Left ventricle myocardium inferior (tissue), 1 donor: ENCODE data around the gene ABCA8. TPM values are rescaled to one million over a fixed set of nuclear protein-coding genes. Genes with fewer than 3 reads are reported as not detected.

Experiments used
- DNase-seq: peaks from one replicate; pipeline ENCODE4 v3.0.0-alpha.2; 2020
- H3K27ac ChIP-seq: fragments of 200-600 bp; replicated peaks from 2 replicates; pipeline ENCODE4 v1.8.0; 2021
- H3K27me3 ChIP-seq: fragments of 200-600 bp; 2 replicates; pipeline ENCODE4 v1.8.0; 2021; ENCODE audit warnings: low read depth
- H3K36me3 ChIP-seq: fragments of 200-600 bp; 2 replicates; pipeline ENCODE4 v1.8.0; 2021
- H3K4me1 ChIP-seq: fragments of 200-600 bp; 2 replicates; pipeline ENCODE4 v1.8.0; 2021
- H3K4me3 ChIP-seq: fragments of 200-600 bp; 2 replicates; pipeline ENCODE4 v1.8.0; 2021; ENCODE audit warnings: mild to moderate bottlenecking, moderate library complexity
- H3K9me3 ChIP-seq: fragments of 200-600 bp; replicated peaks from 2 replicates; pipeline ENCODE4 v1.8.0; 2021
- CTCF ChIP-seq: fragments of 200-600 bp; IDR thresholded peaks from 2 replicates; pipeline ENCODE4 v1.8.0; 2021; ENCODE audit warnings: antibody characterized with exemption, mild to moderate bottlenecking, borderline replicate concordance
- intact Hi-C: fragments of 100-400 bp; cut with micrococcal nuclease; formaldehyde crosslinking; loops from one replicate; pipeline ENCODE4 v1.11.0; 2022
- total RNA-seq: library from RNA; stranded (reverse); fragmentation: NEBNext Ultra II Directional; extraction: Animal tissue kit (Norgen Biotek cat#: 25700); gene quantifications from one replicate; pipeline ENCODE4 v1.2.1, GENCODE V29; 2021
- donor health status: DM: no; HTN: yes; CAD: no; lungs with severe emphysema.

The ABCA8 gene
- total RNA-seq, 1 donor from 2014 or later: 35.5 TPM

- no peak for DNase-seq
- intact Hi-C loops: no loop called here
- H3K36me3 ChIP-seq: peaks cover 73% of the 10 kb centered on the region
- no peaks in the 10 kb centered on the region for H3K9me3 ChIP-seq
- no peaks in the 10 kb centered on the region for H3K4me1 ChIP-seq
- no peak overlapping the region for H3K4me3 ChIP-seq
- TF ChIP-seq CTCF: no peak
- H3K27me3 ChIP-seq: no peaks in the 10 kb centered on the region
- H3K27ac ChIP-seq: no peak overlapping the region
Measured at GRCh38 chr17:68927516-68927915, 27.7 kb downstream of the ABCA8 start.

GRCh38 chr17:68924793-68925720, 30.1 kb downstream of the ABCA8 start:
- Histone ChIP-seq H3K27me3 (no peaks in the 10 kb centered on the region), H3K36me3 (peaks cover 69% of the 10 kb centered on the region), H3K4me1 (no peaks in the 10 kb centered on the region), H3K4me3 (no peak overlapping the region), H3K27ac (no peak overlapping the region), H3K9me3 (no peaks in the 10 kb centered on the region)
- DNase-seq: no peak
- intact Hi-C loops: no loop called here
- no peak for TF ChIP-seq CTCF

GRCh38 chr17:68910789-68911431, 44.3 kb downstream of the ABCA8 start:
- peak overlapping the region; percentile 71 for H3K27ac ChIP-seq

GRCh38 chr17:68910251-68910705, 44.9 kb downstream of the ABCA8 start:
- Histone ChIP-seq H3K4me3 (no peak overlapping the region), H3K27ac (peak overlapping the region; percentile 71), H3K36me3 (peaks cover 73% of the 10 kb centered on the region), H3K9me3 (peaks cover 19% of the 10 kb centered on the region), H3K27me3 (no peaks in the 10 kb centered on the region), H3K4me1 (peaks cover 27% of the 10 kb centered on the region)
- TF ChIP-seq CTCF: peak; percentile 12
- intact Hi-C loops: no loop called here
- peak; percentile 27 for DNase-seq

More at GRCh38 chr17:68910789-68911431, 44.3 kb downstream of the ABCA8 start:
- no peak for DNase-seq
- TF ChIP-seq CTCF: no peak
- Histone ChIP-seq H3K36me3 (peaks cover 75% of the 10 kb centered on the region), H3K9me3 (peaks cover 23% of the 10 kb centered on the region), H3K4me1 (peaks cover 27% of the 10 kb centered on the region), H3K27me3 (no peaks in the 10 kb centered on the region), H3K4me3 (no peak overlapping the region)
- intact Hi-C loops: no loop called here

- TF ChIP-seq CTCF: no peak
- peak overlapping the region; percentile 71 for H3K27ac ChIP-seq
- H3K36me3 ChIP-seq: peaks cover 72% of the 10 kb centered on the region
- H3K4me1 ChIP-seq: peaks cover 27% of the 10 kb centered on the region
- H3K27me3 ChIP-seq: no peaks in the 10 kb centered on the region
- H3K4me3 ChIP-seq: no peak overlapping the region
- peaks cover 7% of the 10 kb centered on the region for H3K9me3 ChIP-seq
- intact Hi-C loops: no loop called here
- no peak for DNase-seq
Measured at GRCh38 chr17:68909066-68909465, 46.1 kb downstream of the ABCA8 start.
